Endometrium (tissue), 2 donors: ENCODE data around the gene EIF3K.

ENCODE experiments used
- FAIRE-seq: peaks from 2 replicates; lab custom pipeline; 2012; peaks lifted over from hg19 to GRCh38; lab: Jason Lieb, UNC
- donor health status: control.
- donor health status: control.

The EIF3K gene

DNA sequence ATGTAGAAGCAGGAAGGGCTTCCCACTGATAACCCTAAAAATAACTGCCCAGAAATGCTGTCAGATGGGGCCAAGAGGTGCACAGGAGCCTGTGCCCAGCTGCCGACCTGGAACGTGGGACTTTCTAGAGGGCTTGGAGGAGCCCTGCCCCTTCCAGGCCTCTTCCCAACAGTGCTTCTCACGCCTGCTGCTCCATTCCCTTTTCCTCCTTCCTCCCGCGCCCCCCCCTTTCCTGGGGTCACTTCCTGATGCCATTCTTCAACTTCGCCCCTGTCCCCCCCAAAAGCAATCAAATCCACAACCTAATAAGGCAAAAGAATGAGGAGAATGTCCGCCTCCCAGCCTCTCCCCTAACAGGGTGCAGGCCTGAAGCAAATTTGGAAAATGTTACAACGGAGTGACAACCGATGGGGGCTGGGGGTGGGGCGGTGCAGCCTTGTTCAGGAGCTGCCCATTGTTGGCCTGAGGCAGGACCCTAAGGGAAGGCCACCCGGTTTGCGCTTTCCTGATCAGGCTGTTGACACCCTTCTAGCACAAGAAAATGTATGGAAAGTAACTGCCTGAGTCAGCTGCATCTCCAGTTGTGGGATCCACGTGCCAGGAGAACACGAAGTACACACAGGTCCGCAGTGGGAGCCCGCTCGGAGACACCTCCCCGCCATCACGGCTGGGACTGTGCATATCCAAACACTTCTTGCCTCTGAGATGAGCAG, 47.1 kb downstream of the EIF3K start:
- no peak for FAIRE-seq

- peak; percentile 87 for FAIRE-seq
Measured at GRCh38 chr19:38666663-38667511, 47.9 kb downstream of the EIF3K start.

DNA sequence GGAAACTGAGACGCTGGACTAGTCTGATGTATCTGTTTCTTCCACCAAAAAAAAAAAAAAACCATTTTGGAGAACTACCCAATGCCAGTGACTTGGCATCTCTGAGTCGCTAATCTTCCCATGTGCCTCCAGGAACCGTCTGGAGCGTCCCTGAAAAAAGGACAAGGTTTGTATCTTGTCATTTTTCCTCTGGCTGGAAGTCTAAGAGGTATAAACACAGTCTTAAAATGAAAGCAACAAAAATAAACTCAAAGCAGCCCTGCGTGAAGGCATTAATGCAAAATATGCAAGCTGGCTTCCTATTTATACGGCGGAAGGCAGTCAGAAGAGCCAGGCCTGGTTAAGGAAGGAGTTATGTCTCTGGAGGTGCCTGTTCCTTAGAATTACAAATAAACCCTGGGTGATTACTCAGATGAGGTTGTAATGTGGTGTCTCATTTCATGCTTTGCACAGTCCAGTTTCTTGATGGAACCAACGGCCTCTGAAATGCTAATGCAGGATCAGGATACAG, 48.7 kb downstream of the EIF3K start:
- FAIRE-seq: no peak

GRCh38 chr19:38669552-38669951, 50.6 kb downstream of the EIF3K start:
- no peak for FAIRE-seq

GRCh38 chr19:38670921-38671398, 52.0 kb downstream of the EIF3K start:
- no peak for FAIRE-seq

- no peak for FAIRE-seq
Measured at GRCh38 chr19:38671654-38672053, 52.7 kb downstream of the EIF3K start.

DNA sequence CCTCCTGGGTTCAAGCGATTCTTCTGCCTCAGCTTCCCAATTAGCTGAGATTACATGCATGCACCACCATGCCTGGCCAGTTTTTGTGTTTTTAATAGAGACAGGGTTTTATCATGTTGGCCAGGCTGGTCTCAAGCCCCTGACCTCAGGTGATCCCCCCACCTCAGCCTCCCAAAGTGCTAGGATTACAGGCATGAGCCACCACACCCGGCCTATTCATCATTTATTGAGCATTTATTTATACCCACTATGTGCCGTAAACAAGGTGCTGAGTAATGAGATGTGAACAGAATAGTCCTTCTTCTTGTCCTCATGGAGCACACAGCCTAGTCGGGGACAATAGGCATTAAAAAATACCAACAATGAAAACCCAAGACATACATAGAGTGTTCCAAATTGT, 54.0 kb downstream of the EIF3K start:
- no peak for FAIRE-seq

- FAIRE-seq: no peak
Measured at GRCh38 chr19:38674388-38675171, 55.6 kb downstream of the EIF3K start.

GRCh38 chr19:38675611-38676010, 56.6 kb downstream of the EIF3K start:
- no peak for FAIRE-seq

GRCh38 chr19:38676023-38676877, 57.3 kb downstream of the EIF3K start:
- FAIRE-seq: no peak

GRCh38 chr19:38676878-38677646, 58.1 kb downstream of the EIF3K start:
- FAIRE-seq: no peak

DNA sequence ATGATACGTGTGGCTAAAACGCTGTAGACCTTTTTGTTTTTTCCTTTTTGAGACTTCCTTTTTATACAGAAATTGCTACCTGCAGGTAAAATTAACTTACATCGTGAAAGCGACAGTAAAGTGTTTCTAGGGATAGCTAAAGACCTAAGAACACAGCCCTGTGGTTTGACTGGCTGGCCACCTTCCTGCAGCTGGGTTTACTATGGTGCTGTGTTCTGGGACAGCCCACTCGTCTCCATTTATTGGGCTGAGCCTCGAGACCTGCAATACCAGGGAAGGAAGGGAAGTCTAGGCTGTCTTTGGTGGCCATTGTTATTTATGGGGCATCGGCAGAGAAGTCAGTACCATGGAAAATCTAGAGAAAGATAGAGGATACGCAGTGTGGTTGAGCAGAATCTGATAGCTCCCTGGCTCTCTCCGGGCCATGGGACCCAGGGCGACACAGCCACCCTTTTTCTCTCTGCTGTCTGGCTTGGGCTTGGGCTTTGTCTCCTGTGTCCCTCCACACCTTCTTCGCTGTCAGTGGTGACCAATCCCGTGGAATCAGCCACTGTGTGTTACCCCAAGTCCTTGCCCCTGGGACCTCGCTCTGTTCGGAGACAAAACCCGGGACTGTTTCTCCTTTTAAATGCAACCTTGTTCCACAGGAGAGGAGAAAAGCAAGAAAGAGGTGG, 59.4 kb downstream of the EIF3K start:
- FAIRE-seq: no peak

GRCh38 chr19:38678891-38679494, 60.0 kb downstream of the EIF3K start:
- no peak for FAIRE-seq

DNA sequence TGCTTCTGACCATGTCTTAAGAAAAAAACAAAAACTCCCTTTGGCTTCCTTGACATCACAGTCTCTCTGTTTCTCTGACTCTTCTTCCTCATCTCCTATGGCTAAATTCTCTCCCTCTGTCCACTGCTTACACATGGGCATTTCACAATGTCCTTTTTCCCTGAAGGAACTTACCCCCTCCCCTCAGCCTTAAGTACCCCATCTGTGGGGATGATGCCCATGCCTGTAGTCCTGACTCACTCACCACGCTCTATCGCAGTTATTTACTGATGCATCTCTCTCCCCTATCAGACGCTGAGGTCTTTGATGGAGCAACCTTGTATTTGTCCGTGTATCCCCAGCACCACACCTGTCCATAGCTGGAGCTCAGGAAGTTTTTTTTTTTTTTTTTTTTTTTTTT, 60.9 kb downstream of the EIF3K start:
- FAIRE-seq: no peak

DNA sequence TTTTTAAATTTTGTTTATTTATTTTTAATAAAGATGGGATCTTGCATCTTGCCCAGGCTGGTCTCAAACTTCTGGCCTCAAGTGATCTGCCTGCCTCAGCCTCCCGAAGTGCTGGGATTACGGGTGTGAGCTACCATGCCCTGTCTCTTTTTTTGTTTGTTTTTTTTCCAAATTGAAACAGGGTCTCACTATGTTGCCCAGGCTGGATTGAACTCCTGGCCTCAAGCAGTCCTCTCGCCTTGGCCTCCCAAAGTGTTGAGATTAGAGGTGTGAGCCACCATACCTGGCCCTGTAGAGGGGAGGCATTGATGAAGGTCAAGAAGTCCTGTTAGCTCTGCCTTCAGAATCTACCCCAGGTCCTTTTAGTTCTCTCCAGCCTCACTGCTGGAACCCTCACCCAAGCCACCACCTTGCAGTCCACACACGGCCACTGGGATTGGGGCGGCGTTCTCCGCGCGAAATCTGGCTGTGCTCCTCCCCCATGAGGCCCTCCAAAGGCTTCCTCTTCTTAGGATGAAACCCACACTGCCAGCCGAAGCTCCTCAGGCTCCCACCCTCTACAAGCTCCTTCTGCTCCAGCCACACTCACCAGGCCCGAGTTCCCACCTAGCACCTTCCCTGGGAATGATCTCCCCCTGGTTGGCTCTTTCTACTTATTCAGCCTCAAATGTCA, 63.3 kb downstream of the EIF3K start:
- FAIRE-seq: no peak

- no peak for FAIRE-seq
Measured at GRCh38 chr19:38682872-38683392, 63.9 kb downstream of the EIF3K start.

GRCh38 chr19:38683393-38684077, 64.5 kb downstream of the EIF3K start:
- FAIRE-seq: no peak
